GM21529 (cell line): Measurements from ENCODE around the gene CTNNA2.

Experiments used
- ATAC-seq: cut with Tn5 transposase; IDR thresholded peaks from one replicate; pipeline ENCODE4 v1.9.1; 2021; ENCODE audit not compliant: unreplicated experiment

Gene CTNNA2

GRCh38 chr2:79782576-79783452, 270.0 kb downstream of the CTNNA2 start:
- no peak for ATAC-seq

GRCh38 chr2:79788952-79789651, 276.3 kb downstream of the CTNNA2 start:
- ATAC-seq, result no peak

GRCh38 chr2:79789811-79790210, 277.0 kb downstream of the CTNNA2 start:
- no peak for ATAC-seq

GRCh38 chr2:79792090-79792489, 279.2 kb downstream of the CTNNA2 start:
- ATAC-seq, result no peak

- no peak for ATAC-seq
Measured at GRCh38 chr2:79793006-79793405, 280.2 kb downstream of the CTNNA2 start.

- ATAC-seq, result no peak
Measured at GRCh38 chr2:79796641-79797040, 283.8 kb downstream of the CTNNA2 start.

- ATAC-seq, result no peak
Measured at GRCh38 chr2:79798776-79799175, 285.9 kb downstream of the CTNNA2 start.

GRCh38 chr2:79799729-79800128, 286.9 kb downstream of the CTNNA2 start:
- ATAC-seq, result no peak

GRCh38 chr2:79801082-79801481, 288.2 kb downstream of the CTNNA2 start:
- ATAC-seq, result no peak

- ATAC-seq, result no peak
Measured at GRCh38 chr2:79817288-79817687, 304.4 kb downstream of the CTNNA2 start.

GRCh38 chr2:79820281-79820680, 307.4 kb downstream of the CTNNA2 start:
- no peak for ATAC-seq

GRCh38 chr2:79822136-79822535, 309.3 kb downstream of the CTNNA2 start:
- ATAC-seq, result no peak

GRCh38 chr2:79824086-79824786, 311.4 kb downstream of the CTNNA2 start:
- no peak for ATAC-seq

GRCh38 chr2:79827881-79828280, 315.0 kb downstream of the CTNNA2 start:
- ATAC-seq, result no peak

GRCh38 chr2:79830501-79830900, 317.6 kb downstream of the CTNNA2 start:
- ATAC-seq, result no peak

GRCh38 chr2:79831961-79832360, 319.1 kb downstream of the CTNNA2 start:
- ATAC-seq, result no peak

GRCh38 chr2:79832511-79833234, 319.8 kb downstream of the CTNNA2 start:
- ATAC-seq, result no peak

GRCh38 chr2:79833235-79833878, 320.5 kb downstream of the CTNNA2 start:
- ATAC-seq, result no peak

- no peak for ATAC-seq
Measured at GRCh38 chr2:79835911-79836310, 323.1 kb downstream of the CTNNA2 start.

GRCh38 chr2:79844011-79844410, 331.2 kb downstream of the CTNNA2 start:
- no peak for ATAC-seq

GRCh38 chr2:79846878-79847277, 334.0 kb downstream of the CTNNA2 start:
- ATAC-seq, result no peak
